HepG2 (cell line): ENCODE results near the gene SETD3. TPM values are rescaled to one million over a fixed set of nuclear protein-coding genes. Genes with fewer than 3 reads are reported as not detected.

Source experiments
- AGO2 ChIP-seq: fragments of 200-400 bp; formaldehyde crosslinking; optimal IDR thresholded peaks from 2 replicates; pipeline ENCODE3; 2017; ENCODE audit warnings: mild to moderate bottlenecking, low read depth, low read length, moderate library complexity
- BRCA1 ChIP-seq: sonication (generic); formaldehyde crosslinking; IDR thresholded peaks from 2 replicates; pipeline ENCODE4 v1.4.0; 2020; ENCODE audit warnings: missing genetic modification reagents
- ERF ChIP-seq: IDR thresholded peaks from 2 replicates; pipeline ENCODE4 v1.6.1; 2018; ENCODE audit warnings: missing biosample characterization, missing genetic modification reagents
- ESRRA ChIP-seq: sonication (generic); formaldehyde crosslinking; IDR thresholded peaks from 2 replicates; pipeline ENCODE4 v1.5.1; 2020; ENCODE audit warnings: mild to moderate bottlenecking, low read depth, missing genetic modification reagents
- FOXK1 ChIP-seq: sonication (generic); formaldehyde crosslinking; IDR thresholded peaks from 2 replicates; pipeline ENCODE4 v1.4.0; 2020; ENCODE audit warnings: low read depth, missing genetic modification reagents, borderline replicate concordance
- HIC2 ChIP-seq: sonication (generic); formaldehyde crosslinking; IDR thresholded peaks from 2 replicates; pipeline ENCODE4 v1.9.0; 2022; ENCODE audit warnings: low read depth, missing genetic modification reagents
- HNRNPL ChIP-seq: fragments of 200-400 bp; formaldehyde crosslinking; IDR thresholded peaks from 2 replicates; pipeline ENCODE4 v1.6.1; 2017; ENCODE audit warnings: mild to moderate bottlenecking, low read depth, low read length
- MAX ChIP-seq: IDR thresholded peaks from 2 replicates; pipeline ENCODE4 v1.6.1; 2012; ENCODE audit warnings: inconsistent platforms
- MEIS2 ChIP-seq: sonication (generic); formaldehyde crosslinking; IDR thresholded peaks from 2 replicates; pipeline ENCODE4 v1.9.0; 2021; ENCODE audit warnings: mild to moderate bottlenecking, missing genetic modification reagents
- SP4 ChIP-seq: sonication (generic); formaldehyde crosslinking; IDR thresholded peaks from 2 replicates; pipeline ENCODE4 v1.8.1; 2023; ENCODE audit warnings: mild to moderate bottlenecking, missing genetic modification reagents
- THAP7 ChIP-seq: sonication (generic); formaldehyde crosslinking; IDR thresholded peaks from 2 replicates; pipeline ENCODE4 v1.8.1; 2023; ENCODE audit warnings: mild to moderate bottlenecking, missing genetic modification reagents
- TP53 ChIP-seq: sonication (generic); formaldehyde crosslinking; conservative IDR thresholded peaks from 2 replicates; pipeline ENCODE4 v1.4.0; 2020; ENCODE audit warnings: missing genetic modification reagents
- U2AF1 ChIP-seq: fragments of 200-400 bp; formaldehyde crosslinking; optimal IDR thresholded peaks from 2 replicates; pipeline ENCODE3; 2017; ENCODE audit warnings: mild to moderate bottlenecking, low read depth, low read length
- ZNF280B ChIP-seq: sonication (generic); formaldehyde crosslinking; IDR thresholded peaks from 2 replicates; pipeline ENCODE4 v1.5.0; 2020; ENCODE audit warnings: missing genetic modification reagents, mild to moderate bottlenecking, borderline replicate concordance
- ZNF569 ChIP-seq: sonication (generic); formaldehyde crosslinking; IDR thresholded peaks from 2 replicates; pipeline ENCODE4 v1.5.0; 2020; ENCODE audit warnings: mild to moderate bottlenecking, missing genetic modification reagents, moderate library complexity, borderline replicate concordance
- ZNF576 ChIP-seq: sonication (generic); formaldehyde crosslinking; IDR thresholded peaks from 2 replicates; pipeline ENCODE4 v1.4.0; 2020; ENCODE audit warnings: mild to moderate bottlenecking, missing genetic modification reagents
- ZNF772 ChIP-seq: sonication (generic); formaldehyde crosslinking; IDR thresholded peaks from 2 replicates; pipeline ENCODE4 v1.5.0; 2020; ENCODE audit warnings: mild to moderate bottlenecking, missing genetic modification reagents
- polyA plus RNA-seq, 8 experiments: library from polyadenylated mRNA; depleted of rRNA in 3 of 8; stranded (reverse) in 7 of 8; unstranded in 1 of 8; fragments of >200 nt; fragmentation: Illumina TruSeq in 4 of 8; extraction: Trizol in 4 of 8; gene quantifications; 2 replicates each; pipeline versions ENCODE4 v1.2.1 to v1.2.3, GENCODE V29; 2011 to 2016; ENCODE audit warnings: low read depth in 4 of 8, missing spikeins in 1 of 8, mixed read lengths in 1 of 8; ENCODE audit not compliant: insufficient read depth in 1 of 8
- total RNA-seq, 5 experiments: library from RNA; depleted of rRNA; stranded (reverse); fragments of >200 nt; fragmentation: Illumina TruSeq; extraction: Trizol; gene quantifications; 2 replicates each; pipeline ENCODE4 v1.2.3, GENCODE V29; 2016; ENCODE audit warnings: low read depth in 1 of 5
- TF ChIP-seq, protein P1 (sequence below): sonication (generic); formaldehyde crosslinking; IDR thresholded peaks from 2 replicates; pipeline ENCODE4 v1.8.1; 2022; ENCODE audit warnings: low read depth, mild to moderate bottlenecking, missing genetic modification reagents
- TF ChIP-seq, protein P2 (sequence below): IDR thresholded peaks from 2 replicates; pipeline ENCODE4 v1.6.1; 2018; ENCODE audit warnings: missing genetic modification reagents, mild to moderate bottlenecking, missing compliant biosample characterization

SETD3 gene
- total and polyA plus RNA-seq, 2 of the 13 experiments (the other 11 are each of a cell fraction or from before 2014, with no cell fraction given) = 30.3 to 67.1 TPM

GRCh38 chr14:99518441-99519346 lies 38.0 kb upstream of the SETD3 start (continued):
- TF ChIP-seq, protein P1, sequence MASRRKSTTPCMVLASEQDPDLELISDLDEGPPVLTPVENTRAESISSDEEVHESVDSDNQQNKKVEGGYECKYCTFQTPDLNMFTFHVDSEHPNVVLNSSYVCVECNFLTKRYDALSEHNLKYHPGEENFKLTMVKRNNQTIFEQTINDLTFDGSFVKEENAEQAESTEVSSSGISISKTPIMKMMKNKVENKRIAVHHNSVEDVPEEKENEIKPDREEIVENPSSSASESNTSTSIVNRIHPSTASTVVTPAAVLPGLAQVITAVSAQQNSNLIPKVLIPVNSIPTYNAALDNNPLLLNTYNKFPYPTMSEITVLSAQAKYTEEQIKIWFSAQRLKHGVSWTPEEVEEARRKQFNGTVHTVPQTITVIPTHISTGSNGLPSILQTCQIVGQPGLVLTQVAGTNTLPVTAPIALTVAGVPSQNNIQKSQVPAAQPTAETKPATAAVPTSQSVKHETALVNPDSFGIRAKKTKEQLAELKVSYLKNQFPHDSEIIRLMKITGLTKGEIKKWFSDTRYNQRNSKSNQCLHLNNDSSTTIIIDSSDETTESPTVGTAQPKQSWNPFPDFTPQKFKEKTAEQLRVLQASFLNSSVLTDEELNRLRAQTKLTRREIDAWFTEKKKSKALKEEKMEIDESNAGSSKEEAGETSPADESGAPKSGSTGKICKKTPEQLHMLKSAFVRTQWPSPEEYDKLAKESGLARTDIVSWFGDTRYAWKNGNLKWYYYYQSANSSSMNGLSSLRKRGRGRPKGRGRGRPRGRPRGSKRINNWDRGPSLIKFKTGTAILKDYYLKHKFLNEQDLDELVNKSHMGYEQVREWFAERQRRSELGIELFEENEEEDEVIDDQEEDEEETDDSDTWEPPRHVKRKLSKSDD (CRISPR knock-in tag) = no peak
- TF ChIP-seq, protein P2, sequence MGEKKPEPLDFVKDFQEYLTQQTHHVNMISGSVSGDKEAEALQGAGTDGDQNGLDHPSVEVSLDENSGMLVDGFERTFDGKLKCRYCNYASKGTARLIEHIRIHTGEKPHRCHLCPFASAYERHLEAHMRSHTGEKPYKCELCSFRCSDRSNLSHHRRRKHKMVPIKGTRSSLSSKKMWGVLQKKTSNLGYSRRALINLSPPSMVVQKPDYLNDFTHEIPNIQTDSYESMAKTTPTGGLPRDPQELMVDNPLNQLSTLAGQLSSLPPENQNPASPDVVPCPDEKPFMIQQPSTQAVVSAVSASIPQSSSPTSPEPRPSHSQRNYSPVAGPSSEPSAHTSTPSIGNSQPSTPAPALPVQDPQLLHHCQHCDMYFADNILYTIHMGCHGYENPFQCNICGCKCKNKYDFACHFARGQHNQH (CRISPR knock-in tag) = 0 out of 2 replicates have a peak, but pooled peaks have one; percentile 30
- TF ChIP-seq MEIS2 (CRISPR knock-in tag) (no peak), BRCA1 (CRISPR knock-in tag) (no peak), HIC2 (CRISPR knock-in tag) (peak; percentile 81), FOXK1 (CRISPR knock-in tag) (0 out of 2 replicates have a peak, but pooled peaks have one; percentile 28), THAP7 (CRISPR knock-in tag) (no peak), ZNF576 (CRISPR knock-in tag) (no peak), MAX (peak; percentile 35; the same call in 1 of the 2 replicates), TP53 (CRISPR knock-in tag) (no peak), SP4 (CRISPR knock-in tag) (no peak), HNRNPL (peak; percentile 99), ZNF569 (CRISPR knock-in tag) (no peak), ERF (CRISPR knock-in tag) (0 out of 2 replicates have a peak, but pooled peaks have one; percentile 39), ESRRA (CRISPR knock-in tag) (no peak), ZNF772 (CRISPR knock-in tag) (no peak), ZNF280B (0 out of 2 replicates have a peak, but pooled peaks have one; percentile 25), U2AF1 (no peak), AGO2 (peak; percentile 43)
